SKM-1 treated with dmso at 0.1 percent for 144 hours (cell line): Measurements from ENCODE around the gene CDC45.

ENCODE experiments used
- DNase-seq: peaks from one replicate; lab custom pipeline; 2025; ENCODE audit not compliant: unreplicated experiment; lab: John Stamatoyannopoulos, UW

CDC45 gene

DNA sequence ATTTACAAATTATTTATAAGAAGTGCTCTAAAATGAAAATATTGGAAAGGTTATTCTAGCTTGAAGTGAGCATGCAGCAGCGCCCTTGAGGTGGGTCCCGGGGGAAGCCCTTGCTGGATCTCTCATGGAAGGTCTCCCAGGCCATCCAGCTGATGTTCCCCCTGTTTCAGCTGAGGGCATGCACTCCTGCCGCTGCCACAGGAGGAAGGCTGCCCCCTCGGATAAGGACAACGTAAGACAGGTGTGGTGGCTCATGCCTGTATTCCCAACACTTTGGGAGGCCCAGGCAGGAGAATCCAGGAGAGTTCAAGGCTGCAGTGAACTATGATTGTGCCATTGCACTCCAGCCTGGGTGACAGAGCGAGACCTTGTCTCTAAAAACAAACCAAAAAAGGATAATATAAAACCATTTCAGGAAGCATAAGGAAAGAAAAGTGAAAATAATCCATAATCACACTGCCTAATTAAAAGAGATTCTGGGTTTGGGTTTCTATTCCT lies 15.0 kb downstream of the CDC45 start:
- no peak for DNase-seq

GRCh38 chr22:19495562-19496323 lies 16.0 kb downstream of the CDC45 start:
- no peak for DNase-seq

- no peak for DNase-seq
Measured at GRCh38 chr22:19496324-19496630, 16.6 kb downstream of the CDC45 start.

DNA sequence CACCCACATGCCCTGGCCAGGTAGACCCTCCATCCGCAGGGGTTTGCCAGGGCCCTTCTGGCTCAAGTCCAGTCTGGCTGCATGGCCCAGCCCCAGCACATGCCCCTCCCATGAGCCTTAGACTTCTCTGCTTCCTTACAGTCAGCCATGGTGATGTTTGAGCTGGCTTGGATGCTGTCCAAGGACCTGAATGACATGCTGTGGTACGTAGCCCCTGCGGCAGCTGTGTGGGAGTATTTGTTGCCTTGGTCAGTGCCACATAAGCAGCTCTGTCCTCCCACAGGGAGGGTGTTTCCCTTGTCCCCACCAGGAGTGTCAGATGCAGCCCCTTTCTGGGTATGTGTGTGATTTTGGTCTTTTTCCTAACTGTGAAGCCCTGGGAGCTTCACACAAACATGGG lies 17.5 kb downstream of the CDC45 start:
- DNase-seq, result no peak

- DNase-seq, result no peak
Measured at GRCh38 chr22:19498154-19498865, 18.6 kb downstream of the CDC45 start.

GRCh38 chr22:19498866-19499190 lies 19.1 kb downstream of the CDC45 start:
- no peak for DNase-seq

- no peak for DNase-seq
Measured at GRCh38 chr22:19499236-19499879, 19.6 kb downstream of the CDC45 start.

- no peak for DNase-seq
Measured at GRCh38 chr22:19499880-19500242, 20.1 kb downstream of the CDC45 start.

- DNase-seq, result no peak
Measured at GRCh38 chr22:19501897-19502447, 22.3 kb downstream of the CDC45 start.

- no peak for DNase-seq
Measured at GRCh38 chr22:19503367-19503766, 23.6 kb downstream of the CDC45 start.

GRCh38 chr22:19503869-19504268 lies 24.1 kb downstream of the CDC45 start:
- DNase-seq, result no peak

- DNase-seq, result no peak
Measured at GRCh38 chr22:19504900-19505734, 25.4 kb downstream of the CDC45 start.

DNA sequence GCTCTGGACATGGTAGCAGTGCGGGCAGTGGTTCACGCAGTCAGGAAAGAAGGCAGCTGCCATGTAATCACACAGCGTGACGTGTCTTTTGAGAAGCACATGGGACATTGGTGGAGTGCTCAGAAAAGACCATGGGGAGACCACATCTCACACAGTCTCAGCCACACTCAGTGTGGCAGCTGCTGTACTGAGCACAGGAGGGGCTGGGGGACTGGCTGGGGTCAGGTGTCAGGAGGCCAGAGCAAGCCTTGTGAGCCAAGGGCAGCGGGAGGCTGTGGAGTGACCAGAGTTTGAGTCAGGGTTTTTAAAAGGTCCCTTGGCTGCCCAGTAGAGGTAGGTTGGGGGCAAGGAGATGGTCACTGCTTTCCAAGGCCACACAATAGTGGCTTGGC lies 26.0 kb downstream of the CDC45 start:
- no peak for DNase-seq

DNA sequence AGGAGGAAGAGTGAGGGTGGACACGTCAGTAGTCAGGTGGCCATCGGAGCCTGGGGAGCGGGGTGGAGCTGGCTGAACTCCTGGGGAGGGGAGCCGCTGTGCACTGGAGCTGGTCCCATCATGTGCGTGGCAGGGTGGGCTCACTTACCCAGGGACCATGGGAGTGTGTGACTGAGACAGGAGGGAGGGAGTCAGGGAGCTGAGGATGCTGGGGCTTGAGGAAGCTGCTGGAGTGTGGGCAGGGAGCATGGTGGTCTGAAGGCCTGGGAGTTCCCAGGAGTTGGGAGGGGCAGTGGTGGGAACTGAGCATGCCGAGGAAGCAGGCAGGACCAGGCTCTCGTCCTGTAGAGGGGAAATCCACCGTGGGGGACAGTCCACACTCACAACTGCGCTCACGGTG lies 26.5 kb downstream of the CDC45 start:
- no peak for DNase-seq

- no peak for DNase-seq
Measured at GRCh38 chr22:19507534-19507861, 27.8 kb downstream of the CDC45 start.

DNA sequence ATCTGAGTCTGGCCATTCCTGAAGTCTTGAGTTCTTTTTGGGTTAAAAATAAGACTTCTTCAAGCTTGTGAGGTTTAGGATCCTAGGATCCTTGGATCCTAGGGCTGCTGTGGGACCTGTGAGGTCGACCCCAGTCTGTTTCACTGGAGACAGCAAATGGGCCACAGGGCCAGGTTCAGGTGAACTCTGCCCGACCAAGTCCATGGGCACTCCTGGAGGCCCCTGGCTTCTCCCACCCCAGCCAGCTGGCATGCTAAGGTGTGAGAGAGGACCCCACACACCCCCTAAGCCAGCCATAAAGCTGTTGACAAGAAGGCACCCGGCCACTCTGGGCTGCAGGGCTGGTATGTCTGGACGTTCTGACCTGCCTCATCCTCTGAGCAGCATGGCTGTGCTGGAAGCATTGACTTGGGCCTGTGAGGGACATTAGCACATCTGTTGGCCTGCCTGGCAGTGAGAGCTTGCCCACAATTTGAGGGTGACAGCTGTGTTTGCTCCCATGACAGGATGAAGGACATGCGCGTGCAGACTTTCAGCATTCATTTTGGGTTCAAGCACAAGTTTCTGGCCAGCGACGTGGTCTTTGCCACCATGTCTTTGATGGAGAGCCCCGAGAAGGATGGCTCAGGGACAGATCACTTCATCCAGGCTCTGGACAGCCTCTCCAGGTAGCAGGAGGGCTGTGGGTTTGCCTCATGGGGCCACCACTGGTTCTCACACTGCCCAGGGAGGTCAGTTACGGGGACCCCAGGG lies 28.5 kb downstream of the CDC45 start:
- DNase-seq, result no peak

DNA sequence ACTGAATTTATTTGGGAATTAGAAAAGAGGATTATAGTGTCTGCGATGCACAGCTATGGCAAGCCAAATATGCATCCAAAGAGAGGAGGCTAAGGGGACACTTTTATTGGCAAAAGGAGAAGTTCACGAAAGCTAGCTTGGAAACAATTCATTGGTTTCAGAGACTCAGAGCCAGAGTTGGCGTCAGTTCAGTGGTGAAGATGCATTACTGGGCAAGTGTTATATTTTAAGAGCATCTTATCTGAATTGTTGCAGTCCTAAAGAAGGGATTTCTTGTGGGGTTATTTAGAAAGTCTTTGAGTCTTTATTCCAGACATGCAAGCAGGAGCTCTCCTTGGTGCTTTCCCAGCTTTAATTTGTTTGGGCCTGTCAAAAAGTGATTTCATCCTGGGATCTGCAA lies 29.5 kb downstream of the CDC45 start:
- DNase-seq, result no peak

- no peak for DNase-seq
Measured at GRCh38 chr22:19509923-19510322, 30.2 kb downstream of the CDC45 start.

DNA sequence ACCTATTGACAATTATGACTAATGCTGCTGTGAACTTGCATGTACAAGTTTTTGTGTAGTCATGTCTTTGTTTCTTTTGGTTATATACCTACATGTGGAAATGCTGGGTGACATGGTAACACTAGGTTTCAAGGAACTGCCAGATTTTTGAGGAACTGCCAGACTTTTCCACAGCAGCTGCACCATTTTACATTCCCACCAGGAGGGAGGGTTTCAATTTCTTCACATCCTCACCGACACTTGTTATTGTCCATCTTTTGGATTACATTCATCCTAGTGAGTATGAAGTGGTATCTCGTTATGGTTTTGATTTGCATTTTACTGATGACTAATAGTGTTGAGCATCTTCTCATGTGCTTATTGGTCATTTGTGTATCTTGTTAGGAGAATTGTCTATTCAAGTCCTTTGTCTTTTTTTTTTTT lies 31.2 kb downstream of the CDC45 start:
- DNase-seq, result no peak

DNA sequence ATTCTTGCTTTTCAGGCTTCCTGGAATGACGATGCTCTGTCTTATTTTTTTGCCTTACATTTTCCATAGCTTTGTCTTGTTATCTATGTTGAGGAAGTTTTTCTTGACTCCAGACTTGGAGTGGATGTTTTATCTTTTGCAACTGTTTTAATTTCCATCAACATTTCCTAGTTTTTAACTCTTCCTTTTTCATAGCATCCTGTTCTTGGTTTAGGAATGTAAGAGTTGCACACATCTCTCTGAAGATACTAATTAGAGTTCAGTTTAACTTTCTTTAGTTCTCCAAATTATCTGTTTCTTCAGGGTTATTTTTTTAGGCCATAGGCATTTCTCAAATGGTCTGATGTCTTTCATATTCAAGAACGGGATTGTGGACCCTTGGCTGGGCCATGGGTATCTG lies 34.1 kb downstream of the CDC45 start:
- DNase-seq, result no peak
